Ramos (cell line): ENCODE data around the gene CD53.
"Not testable (repeated sequence)": the region's sequence is repeated elsewhere in the genome, so short reads cannot be mapped to it uniquely, and the experiment has no call there.

ENCODE experiments used
- in situ Hi-C: fragments of 300-500 bp; cut with MboI; formaldehyde crosslinking; loops from one replicate; pipeline ENCODE4 v1.14.3; 2022; ENCODE audit warnings: low sequenced_read_pairs; ENCODE audit not compliant: unreplicated experiment

Gene CD53, protein sequence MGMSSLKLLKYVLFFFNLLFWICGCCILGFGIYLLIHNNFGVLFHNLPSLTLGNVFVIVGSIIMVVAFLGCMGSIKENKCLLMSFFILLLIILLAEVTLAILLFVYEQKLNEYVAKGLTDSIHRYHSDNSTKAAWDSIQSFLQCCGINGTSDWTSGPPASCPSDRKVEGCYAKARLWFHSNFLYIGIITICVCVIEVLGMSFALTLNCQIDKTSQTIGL

DNA sequence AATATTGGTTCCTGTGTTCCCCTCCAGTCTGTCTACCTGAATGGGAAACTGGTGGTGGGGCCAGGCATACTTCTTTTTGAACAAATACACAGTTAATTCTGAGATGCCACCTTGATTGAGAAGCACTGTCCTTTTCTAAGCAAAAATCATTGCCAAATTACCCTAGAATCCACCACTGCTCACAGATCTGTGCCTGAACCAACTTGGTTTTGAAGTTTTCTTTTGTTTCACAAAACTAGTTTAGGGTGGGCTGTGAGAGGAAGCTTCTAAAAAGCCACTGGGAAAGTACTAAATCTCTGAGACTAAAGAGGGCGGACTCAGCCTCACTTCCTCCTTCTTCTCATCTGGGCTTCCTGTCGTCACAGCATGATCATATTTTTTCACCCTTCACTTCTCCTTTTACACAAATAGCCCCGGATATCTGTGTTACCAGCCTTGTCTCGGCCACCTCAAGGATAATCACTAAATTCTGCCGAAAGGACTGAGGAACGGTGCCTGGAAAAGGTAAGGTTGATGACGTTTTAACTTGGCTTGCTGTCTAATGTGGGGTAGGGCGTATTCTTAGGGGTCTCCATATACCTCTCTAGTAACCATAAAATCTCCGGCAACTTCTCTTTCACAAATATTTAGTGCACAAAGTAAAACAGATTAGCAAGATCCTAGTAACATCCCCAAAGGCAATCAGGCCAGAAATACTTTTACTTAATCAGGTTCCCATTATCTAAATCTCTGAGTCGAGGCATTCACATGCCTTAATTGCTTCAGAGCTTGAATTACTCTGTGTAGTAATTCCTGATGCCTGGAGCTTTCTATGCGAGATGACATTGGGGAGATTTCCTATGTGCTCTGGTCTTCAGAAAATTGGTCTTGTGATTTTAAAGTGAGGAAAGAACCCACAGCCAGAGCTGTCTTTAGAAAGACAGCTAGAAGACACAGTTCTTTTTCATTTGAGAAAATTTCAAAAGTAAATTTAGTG lies at the start of gene CD53:
Gene CD53, plus strand, starts transcription at position 404 of the 976 bp plus-strand sequence. CDS start 18,261 bp downstream, outside the sequence.
- in situ Hi-C loops: loop anchor here (10.0 kb wide), 1 partner anchor 342 kb away; no protein-coding TSS in a partner anchor

DNA sequence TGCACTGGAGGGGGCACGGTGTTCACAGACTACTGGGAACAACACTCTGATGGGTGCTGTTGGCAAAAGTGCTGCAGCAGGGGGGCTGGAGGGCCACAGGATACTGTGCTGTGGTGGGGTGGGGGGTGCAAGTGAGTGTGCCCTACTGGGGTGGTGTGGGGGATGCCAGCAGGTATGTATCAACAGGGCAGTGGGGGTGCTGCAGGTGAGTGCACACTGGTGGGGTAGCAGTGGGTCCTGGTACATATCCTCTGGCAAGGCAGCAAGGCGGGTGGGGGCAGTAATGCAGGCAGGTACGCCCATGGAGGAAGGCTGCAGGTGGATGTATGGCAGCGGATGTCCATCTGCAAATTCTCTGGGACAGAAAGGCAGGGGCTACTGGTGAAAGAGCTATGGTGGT lies 48.8 kb upstream of the CD53 start:
- in situ Hi-C loops: no loop called here

DNA sequence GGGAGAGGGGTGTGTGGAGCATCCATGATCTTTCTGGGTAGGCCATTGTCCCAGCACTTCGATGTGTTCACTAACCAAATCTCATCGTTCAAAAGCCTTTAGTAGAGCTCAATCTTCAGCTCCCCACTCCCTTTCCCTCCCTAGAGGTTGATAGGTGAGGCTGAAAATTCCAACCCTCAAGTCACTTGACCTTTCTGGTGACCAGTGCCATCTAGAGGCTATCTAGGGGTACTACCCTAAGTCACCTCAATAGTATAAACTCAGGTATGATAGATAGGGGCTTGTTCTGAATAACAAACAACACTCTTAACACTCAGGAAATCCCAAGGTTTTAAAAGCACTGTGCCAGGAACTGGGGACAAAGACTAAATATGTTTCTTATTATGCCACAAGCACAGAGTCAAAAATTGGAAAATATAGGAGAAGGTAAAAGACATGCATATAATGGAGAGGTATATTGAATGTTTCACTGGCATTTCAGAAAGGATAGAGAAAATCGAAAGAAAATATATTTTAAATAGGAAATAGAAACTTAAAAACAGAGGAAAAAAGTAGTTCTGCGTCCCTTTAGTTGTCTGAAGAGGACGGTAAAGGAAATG lies 42.9 kb upstream of the CD53 start:
- in situ Hi-C loops: no loop called here

GRCh38 chr1:110833779-110834178 lies 39.2 kb upstream of the CD53 start:
- in situ Hi-C loops: not testable (repeated sequence)

GRCh38 chr1:110846861-110847260 lies 26.1 kb upstream of the CD53 start:
- in situ Hi-C loops: no loop called here

- in situ Hi-C loops: no loop called here
These were observed 22.8 kb upstream of the CD53 start for GRCh38 chr1:110850145-110850544.

DNA sequence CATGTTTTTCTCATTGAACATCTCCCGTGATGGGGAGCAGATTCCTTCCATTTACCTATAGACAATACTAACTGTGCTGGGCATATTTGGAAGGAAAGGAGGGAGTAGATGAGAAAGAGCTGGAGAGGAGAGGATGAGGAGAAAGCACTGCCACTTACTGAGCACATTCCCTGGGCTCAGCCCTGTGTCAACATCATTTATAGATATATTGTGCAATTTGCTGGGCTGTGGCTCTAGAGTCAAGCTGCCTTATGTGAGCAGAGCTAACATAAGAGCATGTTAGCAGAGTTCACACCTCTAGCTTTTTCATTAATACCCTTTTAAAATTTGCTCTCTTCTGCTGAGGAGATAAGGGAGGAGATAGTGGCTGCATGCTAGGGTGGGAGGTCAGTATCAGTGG lies 22.3 kb upstream of the CD53 start:
- in situ Hi-C loops: no loop called here

DNA sequence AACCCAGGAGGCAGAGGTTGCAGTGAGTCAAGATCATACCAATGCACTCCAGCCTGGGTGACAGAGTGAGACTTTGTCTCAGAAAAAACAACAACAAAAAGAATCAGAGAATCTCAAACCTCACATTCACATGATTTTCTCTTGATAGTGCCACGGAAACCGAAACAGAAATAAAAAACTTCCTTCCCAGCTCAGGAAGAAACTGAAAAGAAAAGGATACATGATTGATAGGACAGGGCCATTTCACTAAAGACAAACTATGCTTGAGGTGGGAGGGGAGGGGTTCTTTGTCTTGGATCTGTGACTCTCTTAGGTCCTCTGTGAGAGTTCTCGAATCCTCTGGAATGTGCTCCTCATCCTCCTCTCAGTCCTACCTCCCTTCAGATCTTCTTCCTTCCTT lies 19.8 kb upstream of the CD53 start:
- in situ Hi-C loops: no loop called here

GRCh38 chr1:110856410-110856809 lies 16.5 kb upstream of the CD53 start:
- in situ Hi-C loops: no loop called here

GRCh38 chr1:110857964-110858948 lies 14.7 kb upstream of the CD53 start:
- in situ Hi-C loops: no loop called here

- in situ Hi-C loops: no loop called here
These were observed 13.9 kb upstream of the CD53 start for GRCh38 chr1:110859062-110859461.

DNA sequence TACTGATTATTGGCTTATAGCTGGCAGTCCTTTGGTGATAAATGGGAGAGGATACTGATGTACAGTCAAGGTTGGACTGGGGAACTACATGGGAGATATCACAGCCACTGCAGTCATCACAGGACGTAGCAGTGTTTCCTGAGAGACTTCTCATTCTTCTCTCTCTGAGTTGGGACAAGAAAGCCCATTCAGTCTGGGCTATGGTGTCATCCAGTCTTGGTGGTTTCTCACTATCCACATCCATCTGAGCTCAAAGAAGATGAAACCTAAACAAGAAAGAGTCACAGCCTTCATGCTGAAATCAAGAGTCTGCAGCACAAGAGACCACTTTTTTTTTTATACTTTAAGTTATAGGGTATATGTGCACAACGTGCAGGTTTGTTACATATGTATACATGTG lies 12.8 kb upstream of the CD53 start:
- in situ Hi-C loops: no loop called here

GRCh38 chr1:110860620-110861019 lies 12.3 kb upstream of the CD53 start:
- in situ Hi-C loops: not testable (repeated sequence)

DNA sequence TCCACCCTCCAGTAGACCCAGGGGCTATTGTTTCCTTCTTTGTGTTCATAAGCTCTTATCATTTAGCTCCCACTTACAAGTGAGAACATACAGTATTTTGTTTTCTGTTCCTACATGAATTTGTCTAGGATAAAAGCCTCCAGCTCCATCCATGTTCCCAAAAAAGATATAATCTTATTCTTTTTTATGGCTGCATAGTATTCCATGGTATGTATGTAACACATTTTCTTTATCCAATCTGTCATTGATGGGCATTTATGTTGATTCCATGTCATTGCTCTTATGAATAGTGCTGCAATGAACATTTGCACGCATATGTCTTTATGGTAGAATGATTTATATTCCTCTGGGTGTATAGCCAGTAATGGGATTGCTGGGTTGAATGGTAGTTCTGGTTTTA lies 11.0 kb upstream of the CD53 start:
- in situ Hi-C loops: not testable (repeated sequence)

GRCh38 chr1:110864287-110864686 lies 8.7 kb upstream of the CD53 start:
- in situ Hi-C loops: no loop called here

DNA sequence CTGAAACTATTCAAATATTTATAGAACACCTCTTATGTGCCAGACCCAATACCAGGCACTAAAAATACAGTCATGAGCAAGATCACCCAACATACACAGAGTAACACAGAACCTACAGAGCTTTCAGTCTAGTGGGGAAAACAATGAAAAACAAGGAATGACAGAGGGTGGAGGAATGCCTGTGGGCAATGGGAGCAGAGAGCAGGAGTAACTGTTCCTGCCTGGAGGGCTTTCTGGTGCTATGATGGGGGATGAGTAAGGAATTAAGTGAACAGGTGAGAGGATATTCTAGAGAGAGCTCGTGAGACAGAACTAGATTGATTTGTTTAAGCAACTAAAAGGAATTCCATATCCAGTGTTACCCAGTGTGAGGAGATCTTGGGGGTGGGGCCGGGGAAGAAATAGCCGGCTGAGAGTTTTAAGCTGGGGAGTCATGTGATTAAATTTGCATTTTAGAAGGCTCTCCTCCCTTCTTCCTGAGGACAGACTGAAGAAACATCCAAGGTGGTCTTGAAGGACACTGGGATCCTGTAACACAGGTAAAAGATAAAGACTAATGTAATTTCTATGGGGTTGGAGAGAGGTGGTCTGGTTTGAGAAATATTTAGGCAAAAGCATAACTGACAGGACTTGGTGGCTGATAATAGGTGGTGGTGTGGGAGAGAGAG lies 2.1 kb upstream of the CD53 start:
- in situ Hi-C loops: loop anchor here (10.0 kb wide), 1 partner anchor 344 kb away; no protein-coding TSS in a partner anchor

DNA sequence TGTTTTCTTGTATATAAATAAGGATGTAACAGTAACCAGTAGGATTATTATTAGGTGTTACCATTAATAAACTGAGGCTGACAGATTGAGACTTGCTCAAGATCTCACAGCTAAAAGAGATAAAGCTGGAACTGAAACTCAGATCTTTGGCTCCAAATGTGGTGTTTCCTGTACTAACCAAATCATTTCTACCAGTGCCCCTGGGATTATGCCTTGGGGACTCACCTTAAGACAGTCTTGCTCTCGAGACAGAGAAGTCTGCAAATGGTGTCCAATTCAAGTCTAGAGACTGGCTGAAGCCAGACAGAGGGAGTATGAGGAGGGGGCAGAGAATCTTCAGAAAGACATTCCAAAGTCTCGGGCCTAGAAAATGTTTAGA lies 593 bp upstream of the CD53 start:
- in situ Hi-C loops: loop anchor here (10.0 kb wide), 1 partner anchor 342 kb away; no protein-coding TSS in a partner anchor

DNA sequence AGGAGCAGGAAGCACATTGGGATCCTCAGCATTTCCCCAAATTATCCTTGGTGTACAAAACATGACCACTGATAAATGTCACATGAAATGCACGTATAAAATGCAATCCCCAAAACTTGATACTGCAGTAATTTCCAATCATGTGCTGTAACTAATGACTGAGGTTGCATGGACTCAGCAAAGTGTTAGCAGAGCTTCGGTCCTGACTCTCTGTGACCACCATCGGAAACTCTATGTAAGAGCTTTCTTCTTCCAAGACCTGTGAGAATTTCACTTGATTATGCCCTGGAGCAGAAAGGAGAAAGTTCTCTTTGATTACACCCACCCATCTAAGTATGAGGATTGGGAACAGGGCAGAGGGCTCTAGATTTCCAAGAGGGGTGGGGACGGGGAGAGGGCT lies 908 bp downstream of the CD53 start:
- in situ Hi-C loops: loop anchor here (10.0 kb wide), 1 partner anchor 341 kb away; no protein-coding TSS in a partner anchor
